Frontal cortex (tissue), 4 donors: ENCODE results near the gene NANP. TPM values are rescaled to one million over a fixed set of nuclear protein-coding genes. Genes with fewer than 3 reads are reported as not detected.
A peak's percentile ranks its signal among the peaks of the same experiment; 100 is the strongest.
"Not testable (repeated sequence)": the region's sequence is repeated elsewhere in the genome, so short reads cannot be mapped to it uniquely, and the experiment has no call there.

Experiments used
- DNase-seq, 2 donors: peaks; one replicate each; pipeline ENCODE4 v3.0.0; 2012; ENCODE audit warnings: low spot score in 2 of 2
- FAIRE-seq: peaks from 2 replicates; lab custom pipeline; 2012; peaks lifted over from hg19 to GRCh38; lab: Jason Lieb, UNC
- total RNA-seq: library from RNA; depleted of rRNA; stranded (reverse); fragments of >200 nt; gene quantifications from one replicate; pipeline ENCODE4 v1.2.3, GENCODE V29; 2014
- donor health status: control.
- donor health status: control.
- donor health status: control.

The NANP gene
- total RNA-seq, 1 donor from 2014 or later, result 6.5 TPM

GRCh38 chr20:25619514-25619913 is 4.3 kb downstream of the NANP start:
- DNase-seq (no peak), FAIRE-seq (no peak)

GRCh38 chr20:25608774-25609173 is 15.0 kb downstream of the NANP start:
- FAIRE-seq, result no peak
- DNase-seq, result no peak

- no peak for FAIRE-seq
- no peak for DNase-seq
Measured at GRCh38 chr20:25606094-25606695, 17.6 kb downstream of the NANP start.

GRCh38 chr20:25605148-25605547 is 18.7 kb downstream of the NANP start:
- FAIRE-seq, result no peak
- no peak for DNase-seq

GRCh38 chr20:25604611-25605010 is 19.2 kb downstream of the NANP start:
- no peak for DNase-seq
- no peak for FAIRE-seq

GRCh38 chr20:25602914-25603309 is 20.9 kb downstream of the NANP start:
- DNase-seq, FAIRE-seq: not testable (repeated sequence)

GRCh38 chr20:25602191-25602913 is 21.5 kb downstream of the NANP start:
- DNase-seq, FAIRE-seq: not testable (repeated sequence)

- no peak for DNase-seq
- no peak for FAIRE-seq
Measured at GRCh38 chr20:25601659-25602058, 22.2 kb downstream of the NANP start.

GRCh38 chr20:25600632-25601031 is 23.2 kb downstream of the NANP start:
- DNase-seq, result no peak
- FAIRE-seq, result no peak

- no peak for DNase-seq
- peak; percentile 65 for FAIRE-seq
Measured at GRCh38 chr20:25592135-25592852, 31.5 kb downstream of the NANP start.

- DNase-seq, FAIRE-seq: not testable (repeated sequence)
Measured at GRCh38 chr20:25590778-25591177, 33.0 kb downstream of the NANP start.

- FAIRE-seq (no peak), DNase-seq (no peak)
Measured at GRCh38 chr20:25588491-25588890, 35.3 kb downstream of the NANP start.

- FAIRE-seq, result no peak
- DNase-seq, result no peak
Measured at GRCh38 chr20:25587536-25587935, 36.3 kb downstream of the NANP start.

- FAIRE-seq, result no peak
- no peak for DNase-seq
Measured at GRCh38 chr20:25586877-25587276, 36.9 kb downstream of the NANP start.

- DNase-seq (peak; percentile 50 to 80), FAIRE-seq (no peak)
Measured at GRCh38 chr20:25584905-25585704, 38.7 kb downstream of the NANP start, which contains the start of gene NINL. Gene NINL, minus strand, starts transcription at chr20:25585531. Its CDS starts 58,944 bp downstream, at chr20:25526587.

GRCh38 chr20:25583607-25584006 is 40.2 kb downstream of the NANP start:
- not testable (repeated sequence) for FAIRE-seq, DNase-seq

GRCh38 chr20:25580711-25581110 is 43.1 kb downstream of the NANP start:
- DNase-seq, result no peak
- no peak for FAIRE-seq

- DNase-seq (no peak), FAIRE-seq (no peak)
Measured at GRCh38 chr20:25579081-25579770, 44.6 kb downstream of the NANP start.

- FAIRE-seq (no peak), DNase-seq (no peak)
Measured at GRCh38 chr20:25576783-25577530, 46.9 kb downstream of the NANP start.
